HG03558 (cell line): Measurements from ENCODE around the gene HLA-DQA2.
"Not testable (repeated sequence)": the region's sequence is repeated elsewhere in the genome, so short reads cannot be mapped to it uniquely, and the experiment has no call there.

Source experiments
- ATAC-seq: cut with Tn5 transposase; IDR thresholded peaks from one replicate; pipeline ENCODE4 v1.9.1; 2021; ENCODE audit warnings: moderate number of reproducible peaks; ENCODE audit not compliant: unreplicated experiment; ENCODE audit errors: extremely low read depth

HLA-DQA2 gene

DNA sequence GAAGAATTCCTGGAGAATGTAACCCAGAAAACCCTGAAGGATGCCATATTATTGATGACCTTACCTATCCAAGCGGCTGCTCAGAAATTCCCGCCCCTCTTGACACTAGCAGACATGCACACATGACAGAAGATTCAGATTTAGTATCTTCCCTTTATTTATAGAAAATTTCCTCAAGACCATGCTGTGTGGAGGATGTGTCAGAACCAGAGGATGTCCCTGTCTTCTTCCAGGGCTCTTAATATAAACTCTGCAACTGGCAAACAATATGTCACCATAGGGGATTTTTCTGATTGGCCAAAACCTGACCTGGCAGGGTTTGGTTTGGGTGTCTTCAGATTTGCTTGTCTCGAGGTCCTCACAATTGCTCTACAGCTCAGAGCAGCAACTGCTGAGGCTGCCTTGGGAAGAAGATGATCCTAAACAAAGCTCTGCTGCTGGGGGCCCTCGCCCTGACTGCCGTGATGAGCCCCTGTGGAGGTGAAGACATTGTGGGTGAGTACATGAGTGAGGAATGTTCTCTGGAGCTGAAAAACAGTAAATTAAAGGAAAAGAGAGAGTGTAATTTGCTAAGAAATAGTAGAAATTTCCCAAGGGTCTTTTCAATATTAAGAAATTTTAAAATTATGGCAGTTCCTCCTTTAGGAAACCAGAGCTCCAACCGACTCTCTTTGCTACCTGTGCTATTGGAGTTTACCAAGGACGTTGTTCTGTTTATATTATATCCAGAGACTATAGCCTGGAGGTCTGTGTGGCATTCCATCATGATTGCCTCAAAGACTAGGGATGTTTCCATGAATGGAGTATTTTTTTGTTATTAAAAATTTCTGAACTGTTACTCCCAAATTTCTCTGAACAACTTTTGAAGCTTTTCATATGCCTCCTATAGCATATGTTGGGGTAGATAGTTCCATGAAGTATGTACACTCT, at the start of gene HLA-DQA2:
Gene HLA-DQA2, plus strand, starts transcription at position 361 of the 930 bp plus-strand sequence. Its CDS starts 53 bp downstream, at position 414.
- ATAC-seq: no peak

DNA sequence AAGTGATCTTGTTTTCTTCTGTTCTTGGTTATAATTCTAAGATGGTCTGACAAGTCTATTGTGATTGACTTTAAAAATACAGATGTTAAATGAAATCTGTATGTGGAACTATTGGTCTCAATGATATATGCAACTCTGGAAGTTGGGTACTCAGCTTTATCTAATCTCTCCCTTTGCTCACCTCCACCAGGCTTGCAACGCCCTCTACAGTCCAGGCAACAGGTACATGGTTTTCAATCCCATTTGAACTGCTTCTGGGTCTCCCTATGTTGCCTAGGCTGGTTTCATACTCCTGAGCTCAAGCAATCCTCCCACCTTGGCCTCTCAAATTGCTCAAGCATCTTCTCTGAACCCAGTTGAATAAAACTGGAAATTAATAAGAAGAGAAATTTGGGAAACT, 49.2 kb upstream of the HLA-DQA2 start:
- no peak for ATAC-seq

DNA sequence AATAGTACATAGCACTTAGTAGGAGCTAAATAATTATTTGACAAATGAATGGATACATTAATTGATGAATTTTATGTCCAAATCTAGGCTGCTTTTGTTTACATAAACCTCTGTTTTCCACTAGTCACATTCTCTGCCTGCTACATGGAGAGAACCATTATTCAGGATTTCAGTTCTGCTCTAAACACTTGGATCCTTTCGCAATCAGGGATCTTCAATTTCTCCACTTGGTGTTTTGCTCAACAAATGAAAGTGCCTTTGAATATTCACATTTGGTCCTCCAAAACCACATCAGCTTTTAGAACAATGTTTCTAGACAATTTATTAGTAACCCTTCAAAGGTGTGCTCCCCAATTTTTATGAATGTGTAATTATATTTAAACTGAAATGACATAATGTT, 44.2 kb upstream of the HLA-DQA2 start:
- no peak for ATAC-seq

DNA sequence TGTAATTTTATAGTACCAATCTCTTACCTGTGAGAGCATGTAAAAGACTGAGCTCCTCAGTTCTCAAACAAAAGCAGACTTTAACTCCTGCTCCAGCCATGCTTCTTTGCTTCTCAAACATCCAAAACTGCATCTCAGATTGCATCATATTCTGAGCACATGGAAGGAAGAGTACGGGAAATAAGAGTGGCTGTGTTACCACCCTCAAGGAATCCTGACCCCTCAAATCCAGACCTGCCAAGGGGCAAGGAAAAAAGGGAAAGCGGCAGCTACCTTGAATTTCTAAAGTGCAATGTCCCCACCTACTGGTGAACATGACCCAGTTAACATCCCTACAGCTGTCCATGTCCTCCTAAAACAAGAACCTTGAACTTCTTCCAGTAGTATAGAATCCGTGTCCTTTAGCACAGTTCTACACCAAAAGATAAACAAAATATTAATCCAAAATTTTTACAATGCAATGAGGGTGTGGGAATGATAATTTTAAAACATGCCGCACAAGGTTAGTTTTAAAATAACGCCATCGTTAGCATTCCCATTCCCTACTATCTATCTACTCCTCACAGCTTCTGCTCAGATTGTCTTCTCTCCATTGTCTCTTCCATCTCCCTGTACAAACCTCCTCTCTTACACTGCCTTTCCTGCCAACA, 40.7 kb upstream of the HLA-DQA2 start:
- ATAC-seq: no peak

DNA sequence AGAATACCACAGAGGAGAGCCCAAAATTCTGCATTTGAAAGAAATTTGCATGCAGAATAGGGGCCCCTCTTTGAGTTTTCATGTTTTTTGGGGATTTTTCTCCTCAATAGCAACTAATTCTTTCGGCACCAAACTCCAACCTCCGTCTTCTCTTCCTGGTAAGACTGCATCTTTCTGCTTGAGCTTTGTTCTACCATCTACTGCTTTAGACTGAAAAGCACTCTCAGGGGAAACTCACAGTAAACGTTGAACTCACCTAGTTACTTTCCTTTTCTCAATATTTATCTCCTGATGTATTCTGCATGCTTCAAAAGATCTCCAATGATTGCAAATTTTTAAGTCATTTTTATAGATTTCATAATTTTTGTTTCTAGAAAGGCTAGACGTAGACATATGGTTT, 37.8 kb upstream of the HLA-DQA2 start:
- no peak for ATAC-seq

DNA sequence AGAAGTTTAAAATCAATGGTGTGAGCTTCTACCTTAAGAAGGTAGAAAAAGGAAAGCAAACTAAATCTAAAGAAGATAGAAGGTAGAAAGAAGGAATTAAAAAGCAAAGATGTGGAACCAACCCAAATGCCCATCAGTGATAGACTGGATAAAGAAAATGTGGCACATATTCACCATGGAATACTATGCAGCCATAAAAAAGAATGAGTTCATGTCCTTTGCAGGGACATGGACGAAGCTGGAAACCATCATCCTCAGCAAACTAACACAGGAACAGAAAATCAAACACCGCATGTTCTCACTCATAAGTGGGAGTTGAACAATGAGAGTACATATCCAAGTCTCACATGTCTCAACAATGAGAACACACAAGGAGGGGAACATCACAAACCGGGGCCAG, 36.0 kb upstream of the HLA-DQA2 start:
- not testable (repeated sequence) for ATAC-seq

DNA sequence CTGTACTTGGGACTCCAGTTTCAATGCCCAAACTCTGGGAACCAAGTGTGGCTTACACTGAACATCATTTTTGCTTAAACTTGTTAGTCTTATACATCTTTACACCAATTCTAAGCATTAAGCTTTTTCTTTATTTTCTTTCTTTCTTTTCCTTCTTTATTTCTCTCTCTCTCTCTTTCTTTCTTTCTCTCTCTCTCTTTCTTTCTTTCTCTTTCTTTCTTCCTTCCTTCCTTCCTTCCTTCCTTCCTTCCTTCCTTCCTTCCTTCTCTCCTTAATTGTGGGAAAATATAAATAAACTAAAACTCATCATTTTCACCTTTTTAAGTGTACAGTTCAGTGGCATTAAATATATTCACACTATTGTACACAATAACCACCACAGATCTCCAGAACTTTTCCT, 31.6 kb upstream of the HLA-DQA2 start:
- ATAC-seq: no peak

DNA sequence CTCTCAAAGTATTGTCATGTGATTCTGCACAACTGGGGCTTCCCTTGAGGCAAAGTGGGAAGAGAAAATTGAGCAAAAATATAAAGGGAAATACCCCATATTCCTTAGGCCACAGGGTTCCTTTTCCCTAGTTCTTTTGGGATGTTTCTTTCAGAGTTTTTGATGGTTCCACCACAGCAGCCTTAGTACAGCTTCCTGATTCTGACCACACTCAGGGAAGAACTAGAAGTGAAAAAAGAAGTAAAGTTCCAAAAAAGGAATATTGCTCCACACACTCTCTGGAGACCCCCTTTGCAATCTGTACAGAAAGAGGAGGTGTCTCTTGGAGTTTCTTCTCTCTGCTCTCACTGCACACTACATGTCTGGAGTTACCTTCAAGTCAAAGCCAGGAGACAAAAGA, 27.9 kb upstream of the HLA-DQA2 start:
- no peak for ATAC-seq

DNA sequence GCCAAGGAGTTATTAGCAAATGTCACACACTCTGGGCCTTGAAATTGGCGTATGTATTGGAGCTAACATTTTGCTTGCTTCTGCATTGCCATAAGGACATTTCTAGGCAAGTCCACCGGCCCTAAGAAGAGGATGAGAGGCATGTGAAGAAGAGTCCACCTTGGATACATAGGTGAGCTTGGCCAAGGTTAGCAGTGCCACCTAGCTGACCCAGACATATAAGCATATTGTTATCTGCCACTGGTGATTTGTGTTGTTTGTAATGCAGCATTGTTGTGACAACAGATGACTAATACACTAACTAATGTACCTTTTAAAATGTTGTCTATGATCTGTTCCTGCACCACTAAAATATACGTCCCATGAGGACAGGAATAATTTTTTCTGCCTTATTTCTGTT, 24.8 kb upstream of the HLA-DQA2 start:
- no peak for ATAC-seq

DNA sequence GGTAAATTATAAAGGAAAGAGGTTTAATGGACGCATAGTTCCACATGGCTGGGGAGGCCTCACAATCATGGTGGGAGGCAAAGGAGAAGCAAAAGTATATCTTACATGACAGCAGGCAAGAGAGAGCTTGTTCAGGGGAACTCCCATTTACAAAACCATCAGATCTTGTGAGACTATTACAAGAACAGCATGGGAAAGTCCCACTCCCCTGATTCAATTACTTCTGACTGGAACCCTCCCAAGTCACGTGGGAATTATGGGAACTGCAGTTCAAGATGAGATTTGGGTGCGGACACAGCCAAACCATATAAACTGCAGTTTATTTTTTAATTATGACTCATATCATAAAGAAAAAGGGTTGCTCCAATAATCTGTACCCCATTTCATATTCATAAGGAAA, 22.3 kb upstream of the HLA-DQA2 start:
- no peak for ATAC-seq

DNA sequence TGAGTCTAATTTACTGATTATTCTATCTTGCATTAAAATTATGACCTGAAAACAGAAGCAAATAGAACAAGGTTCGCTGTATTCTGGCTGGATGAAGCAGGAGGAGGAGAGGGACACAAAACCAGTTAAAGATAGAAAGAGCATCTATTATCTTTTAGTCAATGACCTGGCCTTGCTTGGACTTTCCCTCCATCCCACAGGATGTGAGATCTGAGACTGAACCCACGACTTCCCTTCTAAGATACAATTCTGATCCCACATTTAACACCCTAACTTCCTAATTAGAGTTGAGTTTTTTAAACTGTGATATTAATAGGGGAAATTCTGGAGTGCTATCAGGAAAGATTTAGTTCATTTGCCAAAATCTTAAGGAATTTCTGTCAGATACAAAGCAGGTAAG, 3.1 kb upstream of the HLA-DQA2 start:
- no peak for ATAC-seq

DNA sequence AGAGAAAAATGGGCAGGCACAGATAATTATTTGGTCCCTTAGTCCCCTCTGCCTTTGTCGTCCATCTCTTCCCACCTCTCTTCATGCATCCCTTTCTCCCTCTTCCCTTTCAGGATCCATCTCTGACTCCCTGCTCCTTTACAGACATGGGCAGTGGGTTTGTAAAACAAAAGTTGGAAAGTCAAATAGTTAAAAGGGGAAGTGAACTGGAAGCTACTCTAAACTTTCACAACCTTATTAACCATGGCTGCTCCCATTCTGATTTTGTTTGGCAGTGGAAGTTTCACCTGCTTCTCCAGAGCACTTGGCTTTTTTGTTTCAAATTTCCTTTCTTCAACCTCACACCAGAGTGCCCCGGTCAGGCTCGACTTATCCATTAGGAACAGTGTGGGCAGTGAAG, 1.2 kb downstream of the HLA-DQA2 start:
- ATAC-seq: no peak

DNA sequence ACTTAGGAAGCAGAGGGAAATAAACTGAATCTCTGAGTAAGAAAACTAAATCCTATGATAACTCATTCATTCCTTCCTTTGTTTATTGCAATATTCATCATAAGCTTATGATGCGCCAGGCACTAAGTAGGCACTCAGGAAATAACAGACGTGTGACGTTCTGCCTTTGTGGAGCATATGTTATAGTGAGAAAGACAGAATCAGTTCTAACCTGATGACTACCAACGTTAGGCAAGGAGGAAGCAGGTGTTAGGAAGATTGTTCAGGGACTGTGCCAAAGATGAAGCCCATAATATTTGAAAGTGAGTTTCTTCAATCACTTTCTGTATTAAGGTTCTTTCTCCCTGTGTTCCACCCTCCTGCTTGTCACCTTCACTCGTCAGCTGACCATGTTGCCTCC, 3.6 kb downstream of the HLA-DQA2 start:
- no peak for ATAC-seq

DNA sequence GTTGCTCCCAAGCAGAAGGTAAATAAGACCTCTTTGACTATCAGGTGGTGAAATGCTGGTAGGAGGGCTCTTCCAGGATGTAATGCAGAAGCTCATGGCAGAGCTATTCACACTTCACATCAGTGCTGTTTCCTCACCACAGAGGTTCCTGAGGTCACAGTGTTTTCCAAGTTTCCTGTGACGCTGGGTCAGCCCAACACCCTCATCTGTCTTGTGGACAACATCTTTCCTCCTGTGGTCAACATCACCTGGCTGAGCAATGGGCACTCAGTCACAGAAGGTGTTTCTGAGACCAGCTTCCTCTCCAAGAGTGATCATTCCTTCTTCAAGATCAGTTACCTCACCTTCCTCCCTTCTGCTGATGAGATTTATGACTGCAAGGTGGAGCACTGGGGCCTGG, 4.5 kb downstream of the HLA-DQA2 start:
- ATAC-seq: not testable (repeated sequence)

DNA sequence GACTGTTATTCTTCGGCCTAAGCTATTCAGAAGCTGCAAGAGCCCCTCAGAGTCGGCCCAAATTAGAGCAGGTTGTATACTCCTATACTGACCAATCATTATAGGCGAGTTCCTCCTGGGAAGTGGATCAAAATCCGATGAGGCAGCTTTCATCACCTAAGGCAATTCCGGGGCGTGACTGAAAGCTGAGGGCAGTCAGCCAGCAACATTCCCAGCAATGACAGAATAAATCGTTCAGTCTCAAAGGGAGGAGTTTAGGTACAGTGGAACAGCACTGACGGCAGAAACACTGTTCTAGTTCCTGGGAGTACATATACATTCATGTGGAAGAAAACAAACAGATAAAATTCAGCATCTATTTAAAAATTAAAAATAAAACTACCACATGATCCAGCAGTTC, 11.4 kb downstream of the HLA-DQA2 start:
- no peak for ATAC-seq

DNA sequence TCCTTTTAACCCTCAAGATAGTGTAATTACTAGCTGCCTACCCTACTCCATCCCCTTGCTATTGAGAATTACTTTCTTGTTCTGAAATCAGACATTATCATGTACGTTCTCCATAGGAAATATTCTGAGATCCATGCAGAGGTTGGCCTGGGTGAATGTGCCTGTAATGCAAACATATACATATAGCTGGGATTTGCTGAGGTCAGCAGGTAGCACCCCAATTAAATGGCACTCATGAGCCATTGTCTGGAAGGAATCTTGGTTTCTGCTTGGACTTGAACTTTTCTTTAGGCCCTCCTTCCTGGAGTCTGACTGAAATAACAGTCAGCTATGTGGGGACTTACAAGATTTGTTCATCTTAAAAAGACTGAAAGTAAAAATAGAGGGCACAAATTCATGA, 18.5 kb downstream of the HLA-DQA2 start:
- ATAC-seq: no peak

DNA sequence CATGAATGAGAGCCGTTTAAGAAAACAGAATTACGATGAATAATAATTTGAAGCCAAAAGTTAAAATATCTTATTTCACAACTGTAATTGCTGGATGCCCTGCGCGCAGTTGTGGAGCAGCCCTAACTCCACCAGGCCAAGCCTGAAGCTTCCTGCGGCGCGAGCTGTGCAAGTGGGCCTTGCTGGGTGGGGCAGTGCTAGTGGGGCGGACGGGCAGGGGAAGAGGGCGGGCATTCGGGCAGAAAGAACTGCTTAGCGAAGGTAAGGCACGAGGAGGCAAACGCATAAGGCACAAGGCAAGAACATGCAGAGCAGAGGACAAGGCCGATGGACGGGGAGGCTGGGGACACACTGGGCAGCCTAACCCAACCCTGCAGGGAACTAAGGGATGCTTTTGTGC, 19.9 kb downstream of the HLA-DQA2 start:
- no peak for ATAC-seq

DNA sequence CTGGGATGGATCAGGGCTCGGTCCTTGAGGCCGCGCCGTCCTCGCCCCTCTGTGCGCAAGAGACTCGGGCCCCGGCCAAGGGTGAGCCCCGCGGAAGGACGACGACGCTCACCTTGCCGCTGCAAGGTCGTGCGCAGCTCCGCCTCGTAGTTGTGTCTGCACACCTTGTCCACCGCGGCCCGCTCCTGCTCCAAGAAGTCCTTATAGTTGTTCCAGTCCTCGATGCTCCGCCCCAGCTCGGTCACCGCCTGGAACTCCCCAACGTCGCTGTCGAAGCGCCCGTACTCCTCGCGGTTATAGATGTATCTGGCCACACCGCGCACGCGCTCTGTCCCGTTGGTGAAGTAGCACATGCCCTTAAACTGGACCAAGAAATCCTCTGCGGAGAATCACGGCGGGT, 20.4 kb downstream of the HLA-DQA2 start:
- no peak for ATAC-seq

DNA sequence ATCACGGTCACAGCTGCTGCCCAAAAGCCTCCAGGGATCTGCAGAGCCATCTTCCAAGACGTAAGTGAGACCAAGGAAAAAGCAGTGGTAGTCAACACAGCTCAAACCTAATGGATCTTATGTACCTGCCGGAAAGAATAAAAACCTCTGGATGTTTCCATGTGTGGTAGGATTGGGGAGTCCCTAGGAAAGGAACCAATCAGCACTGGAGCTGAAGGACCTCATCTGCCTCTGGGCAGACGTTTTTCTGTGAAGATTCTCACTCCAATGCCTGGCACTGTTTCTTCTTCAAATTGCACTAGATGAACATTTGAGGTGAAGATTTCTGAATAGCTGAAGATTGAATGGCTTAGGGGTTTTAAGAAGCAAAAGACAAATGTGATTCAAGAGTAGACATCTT, 22.2 kb downstream of the HLA-DQA2 start, which contains the start of gene HLA-DQB2:
Gene HLA-DQB2, minus strand, starts transcription at position 112 of the 400 bp plus-strand sequence. Its CDS starts 62 bp downstream, at position 50.
- ATAC-seq: no peak

DNA sequence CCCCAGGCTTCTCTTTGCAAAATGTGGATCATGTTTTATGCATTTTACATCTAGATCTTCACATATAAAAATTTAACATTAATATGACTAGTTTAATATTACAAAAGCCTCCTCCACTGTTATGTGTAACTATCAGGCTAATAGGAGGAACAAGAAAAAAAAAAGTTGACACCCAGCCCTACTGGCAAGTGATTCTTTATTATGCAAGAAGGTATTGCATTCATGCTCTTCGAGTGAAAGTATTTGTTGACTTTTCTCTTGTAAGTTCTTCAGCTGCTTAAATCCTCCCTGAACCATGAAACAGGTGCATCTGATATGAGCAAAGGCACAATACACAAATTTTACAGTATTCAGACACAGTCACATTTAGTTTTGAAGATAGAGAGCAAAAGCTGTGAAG, 22.9 kb downstream of the HLA-DQA2 start:
- ATAC-seq: no peak

DNA sequence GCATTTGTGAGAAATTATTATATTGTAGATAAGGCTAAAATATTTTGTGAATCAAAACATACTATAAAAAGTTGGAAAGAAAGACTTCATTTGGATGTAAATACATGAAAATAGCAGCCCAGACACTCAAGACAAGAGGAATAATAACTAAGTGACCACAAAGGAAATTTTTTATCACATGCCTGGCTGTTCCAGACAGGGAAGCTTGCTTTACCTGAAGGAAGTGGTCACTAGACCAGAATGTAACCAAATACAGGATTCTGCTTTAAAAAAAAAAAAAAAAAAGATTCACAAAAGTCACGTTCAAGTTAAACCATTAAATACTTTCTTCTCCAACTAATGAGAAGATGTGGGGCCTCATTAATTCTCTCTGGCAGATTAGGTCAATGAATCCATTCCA, 31.5 kb downstream of the HLA-DQA2 start:
- no peak for ATAC-seq

DNA sequence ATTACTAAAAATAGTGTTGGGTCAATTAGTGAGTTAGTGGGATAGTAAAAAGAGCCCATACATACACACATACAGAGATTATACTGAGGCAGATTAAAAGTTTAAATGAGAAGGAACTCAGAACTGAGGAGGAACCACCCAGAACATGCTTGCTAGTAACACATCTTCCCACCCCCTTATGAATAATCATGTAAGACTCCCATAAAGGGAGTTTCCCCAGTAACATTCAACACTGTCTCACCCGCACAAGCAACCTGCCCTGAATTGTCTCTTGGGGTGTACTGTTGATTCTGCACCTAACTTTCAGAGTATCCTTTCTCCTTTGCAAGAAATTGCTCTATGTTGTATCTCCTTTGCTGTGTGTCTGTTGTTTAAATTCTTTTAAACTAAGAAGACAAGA, 33.2 kb downstream of the HLA-DQA2 start:
- no peak for ATAC-seq
